Stimulated activated CD4-positive, alpha-beta T cell treated with anti-CD3 and anti-CD28 coated beads, TNF-alpha, amount 100 ng/mL, for 48 hours (primary cell): ENCODE data around the gene GNAT3.

Source experiments
- DNase-seq, 3 donors: peaks; one replicate each; pipeline ENCODE4 v3.0.0-alpha.2; 2020; ENCODE audit warnings: low read depth in 3 of 3

GNAT3 gene

GRCh38 chr7:80511964-80512363 lies at the start of gene GNAT3:
Gene GNAT3, minus strand, starts transcription at chr7:80512064. Its CDS starts 138 bp downstream, at chr7:80511926.
- no peak for DNase-seq

DNA sequence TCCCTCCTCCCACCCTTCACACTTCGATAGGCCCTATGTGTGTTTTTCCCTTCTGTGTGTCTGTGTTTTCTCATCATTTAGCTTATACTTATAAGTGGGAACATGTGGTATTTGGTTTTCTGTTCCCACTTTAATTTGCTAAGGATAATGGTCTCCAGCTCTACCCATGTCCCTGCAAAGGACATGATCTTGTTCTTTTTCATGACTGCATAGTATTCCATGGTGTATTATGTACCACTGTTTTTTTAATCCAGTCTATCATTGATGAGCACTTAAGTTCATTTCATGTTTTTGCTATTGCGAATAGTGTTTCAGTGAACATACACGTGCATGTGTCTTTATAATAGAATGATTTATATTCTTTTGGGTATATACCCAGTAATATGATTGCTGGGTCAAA lies 46.3 kb upstream of the GNAT3 start:
- DNase-seq, result no peak

DNA sequence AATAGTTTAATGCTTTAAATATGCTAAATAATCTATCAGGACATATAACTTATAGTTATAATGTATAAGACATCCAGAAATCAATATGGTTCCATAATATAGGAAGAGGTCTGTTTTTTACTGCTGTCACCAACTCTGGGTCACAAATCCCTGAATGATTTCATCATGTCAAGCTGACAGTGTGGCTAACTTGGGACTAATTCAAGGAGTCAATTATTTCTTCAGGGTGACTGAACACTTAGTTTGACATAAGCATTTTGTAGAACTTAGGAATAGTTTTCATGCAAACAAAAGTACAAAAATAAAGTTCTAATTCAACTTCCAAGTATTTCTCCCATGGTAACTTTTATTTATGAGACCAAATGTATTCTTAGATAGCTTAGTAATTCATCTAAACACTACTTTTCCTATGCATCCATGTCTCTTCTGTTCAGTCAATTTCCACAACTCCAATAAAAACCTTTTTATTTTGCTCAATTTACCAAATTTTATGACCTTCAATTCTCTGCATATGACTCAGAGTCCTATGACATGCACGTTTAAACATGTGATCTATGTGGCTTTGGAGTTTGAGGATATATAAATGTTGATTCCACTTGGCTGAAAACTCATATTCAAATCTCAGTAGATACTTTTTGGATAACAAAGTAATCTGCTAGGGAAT lies 40.3 kb upstream of the GNAT3 start:
- DNase-seq, result no peak

- DNase-seq, result no peak
These were observed 38.1 kb upstream of the GNAT3 start for GRCh38 chr7:80550005-80550404.

- DNase-seq, result no peak
These were observed 37.1 kb upstream of the GNAT3 start for GRCh38 chr7:80548840-80549530.

DNA sequence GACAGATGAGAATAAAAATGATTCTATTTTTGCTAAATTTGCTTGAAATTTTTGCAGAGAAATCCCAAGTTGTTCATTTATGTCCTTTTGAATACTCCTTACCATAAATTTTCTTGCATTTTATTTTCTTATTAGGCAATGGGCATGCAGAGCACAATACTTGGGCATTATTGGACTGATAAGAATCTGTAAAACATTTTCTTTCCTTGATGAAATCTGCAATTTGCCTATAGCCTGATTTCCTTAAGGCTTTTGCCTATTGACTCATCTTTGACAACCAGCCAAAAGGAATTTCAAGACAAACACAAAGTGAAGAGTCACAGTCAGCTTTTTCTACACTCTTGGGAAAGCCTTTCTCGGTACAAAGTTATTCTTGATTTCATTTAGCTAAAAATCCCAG lies 30.5 kb upstream of the GNAT3 start:
- DNase-seq, result no peak

- no peak for DNase-seq
These were observed 29.0 kb upstream of the GNAT3 start for GRCh38 chr7:80540836-80541235.

DNA sequence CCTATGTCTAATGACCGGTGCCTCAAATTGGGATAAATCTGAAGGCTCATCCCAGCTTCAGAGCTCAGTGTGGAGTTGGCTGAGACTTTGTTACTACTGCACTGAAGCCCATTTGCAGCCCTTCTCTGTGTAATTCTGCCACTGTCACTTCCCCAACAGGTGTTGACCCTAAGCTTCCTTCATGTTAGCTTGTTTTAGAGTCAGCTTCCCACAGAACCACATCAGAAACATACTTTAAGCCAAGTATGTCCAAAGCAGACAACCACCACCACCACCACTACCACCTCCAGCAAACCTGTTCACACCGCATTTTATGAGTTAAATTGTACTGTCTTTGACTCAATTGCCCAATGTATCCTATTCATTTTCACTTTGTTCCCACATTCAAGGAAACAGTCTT lies 25.2 kb upstream of the GNAT3 start:
- DNase-seq, result no peak

GRCh38 chr7:80536426-80536825 lies 24.6 kb upstream of the GNAT3 start:
- no peak for DNase-seq

DNA sequence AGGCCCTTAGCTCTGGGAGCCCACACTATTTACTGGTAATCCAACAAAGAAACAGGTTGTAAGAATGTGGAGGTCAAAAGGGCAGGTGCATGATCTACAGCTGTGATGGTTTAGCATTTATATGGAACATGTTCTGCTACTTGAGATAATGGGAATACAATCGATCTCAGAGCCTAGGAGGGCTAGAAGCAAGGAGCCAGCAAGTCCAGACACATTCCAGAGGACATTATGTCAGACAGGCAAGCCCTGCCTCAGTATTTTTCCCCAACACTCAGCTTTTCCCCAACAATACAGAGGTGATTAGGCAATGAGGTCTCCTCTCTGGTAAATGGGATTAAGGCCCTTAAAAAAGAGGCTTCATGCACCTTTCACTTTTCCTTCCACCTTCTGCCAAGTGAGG lies 21.4 kb upstream of the GNAT3 start:
- DNase-seq, result no peak

DNA sequence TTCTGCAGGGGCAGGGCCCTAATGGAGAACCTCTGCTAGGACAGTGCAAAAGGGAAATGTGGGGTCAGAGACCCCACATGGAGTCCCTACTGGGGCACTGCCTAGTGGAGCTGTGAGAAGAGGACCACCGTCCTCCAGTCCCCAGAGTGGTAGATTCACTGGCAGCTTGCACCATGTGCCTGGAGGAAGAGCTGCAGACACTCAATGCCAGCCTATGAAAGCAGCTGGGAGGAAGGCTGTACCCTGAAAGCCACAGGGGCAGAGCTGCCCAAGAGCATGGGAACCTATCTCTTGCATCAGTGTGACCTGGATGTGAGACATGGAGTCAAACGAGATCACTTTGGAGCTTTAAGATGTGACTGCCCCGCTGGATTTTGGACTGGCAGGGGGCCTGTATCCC lies 20.3 kb upstream of the GNAT3 start:
- DNase-seq, result no peak

GRCh38 chr7:80530136-80530535 lies 18.3 kb upstream of the GNAT3 start:
- DNase-seq, result no peak

- DNase-seq, result no peak
These were observed 17.5 kb upstream of the GNAT3 start for GRCh38 chr7:80529362-80529761.

GRCh38 chr7:80528689-80529088 lies 16.8 kb upstream of the GNAT3 start:
- DNase-seq, result no peak

DNA sequence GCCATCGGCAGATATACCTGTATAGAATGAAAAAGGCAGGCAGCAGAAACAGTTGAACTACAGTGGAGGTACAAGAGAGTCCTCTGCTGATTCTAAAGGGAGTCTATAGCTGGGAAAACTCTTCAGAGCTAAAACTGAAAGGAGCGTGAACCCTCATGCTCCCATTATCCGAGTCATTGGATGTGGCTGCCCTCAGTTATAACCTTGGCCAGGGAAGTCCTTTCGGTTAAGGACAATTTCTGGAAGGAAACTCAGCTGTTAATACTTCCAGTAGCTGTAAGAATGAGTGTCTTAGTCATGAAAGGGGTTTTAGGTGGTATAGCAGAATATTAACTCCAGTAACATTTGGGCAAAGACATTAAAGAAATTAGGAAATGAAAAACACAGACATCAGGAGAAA lies 14.6 kb upstream of the GNAT3 start:
- DNase-seq, result no peak

GRCh38 chr7:80524693-80525092 lies 12.8 kb upstream of the GNAT3 start:
- DNase-seq, result no peak

DNA sequence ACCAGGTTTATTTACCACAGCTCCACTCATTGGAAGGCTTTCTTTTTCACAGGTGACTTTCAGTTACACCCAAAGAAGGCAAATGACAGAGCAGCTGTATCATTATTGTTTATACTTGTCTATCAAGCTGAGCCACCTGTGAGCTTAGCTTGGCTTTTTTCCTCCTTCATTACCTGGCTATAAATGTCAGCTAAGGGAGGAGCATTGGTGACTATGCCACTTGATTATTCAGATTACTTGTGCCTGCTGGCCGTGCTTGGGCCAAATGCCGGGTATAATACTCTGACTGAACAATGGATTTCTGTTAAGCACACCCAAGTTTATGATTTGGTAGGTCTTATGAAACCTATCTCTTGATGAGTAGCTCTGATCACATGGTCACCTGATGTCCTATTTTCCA lies 9.9 kb upstream of the GNAT3 start:
- no peak for DNase-seq

- no peak for DNase-seq
These were observed 8.3 kb upstream of the GNAT3 start for GRCh38 chr7:80520199-80520598.

DNA sequence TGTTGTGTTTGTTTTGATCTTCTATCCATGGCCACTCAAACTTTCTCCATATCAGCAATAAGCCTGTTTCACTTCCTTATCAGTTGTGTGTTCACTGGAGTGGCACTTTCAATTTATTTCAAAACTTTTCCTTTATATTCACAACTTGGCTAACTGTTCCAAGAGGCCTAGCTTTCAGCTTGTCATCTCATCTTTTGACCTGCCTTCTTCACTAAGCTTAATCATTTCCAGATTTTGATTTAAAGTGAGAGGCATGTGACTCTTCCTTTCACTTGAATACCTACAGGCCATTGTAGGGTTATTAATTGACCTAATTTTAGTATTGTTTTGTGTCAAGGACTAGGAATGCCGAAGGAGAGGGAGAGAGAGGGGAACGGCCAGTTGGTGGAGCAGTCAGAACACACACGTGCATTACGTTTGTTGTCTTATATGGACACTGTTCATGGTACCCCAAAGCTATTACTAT lies 5.5 kb upstream of the GNAT3 start:
- DNase-seq, result no peak

GRCh38 chr7:80515298-80515697 lies 3.4 kb upstream of the GNAT3 start:
- DNase-seq, result no peak

DNA sequence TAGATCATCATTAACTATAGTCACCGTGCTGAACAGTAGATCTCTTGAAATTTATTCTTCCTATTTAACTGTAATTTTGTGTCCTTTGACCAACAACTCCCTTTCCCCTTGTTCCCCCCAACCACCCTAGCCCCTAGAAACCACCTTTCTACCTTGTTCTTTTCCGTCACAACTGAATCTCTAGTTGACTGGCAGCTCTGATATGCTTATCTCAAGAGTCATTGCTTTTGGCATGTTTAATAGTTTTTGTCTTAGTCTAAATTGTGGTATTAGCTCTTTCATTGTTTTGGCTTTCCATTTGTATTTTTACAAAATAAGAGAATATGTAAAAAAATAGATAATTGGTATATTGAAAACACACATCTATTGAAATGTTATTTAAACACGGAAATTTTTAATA lies 1.8 kb downstream of the GNAT3 start:
- no peak for DNase-seq

GRCh38 chr7:80508440-80508839 lies 3.4 kb downstream of the GNAT3 start:
- no peak for DNase-seq

GRCh38 chr7:80505900-80506500 lies 5.9 kb downstream of the GNAT3 start:
- DNase-seq, result no peak
